GM12872 (cell line): ENCODE measurements around the gene KLK13.
A peak's percentile ranks its signal among the peaks of the same experiment; 100 is the strongest.

ENCODE experiments used
- TF ChIP-seq, protein P1 (sequence below): IDR thresholded peaks from 3 replicates; pipeline ENCODE4 v1.5.1; 2011; ENCODE audit warnings: low read depth, mild to moderate bottlenecking, low read length, moderate library complexity; ENCODE audit not compliant: insufficient read depth

Gene KLK13, protein sequence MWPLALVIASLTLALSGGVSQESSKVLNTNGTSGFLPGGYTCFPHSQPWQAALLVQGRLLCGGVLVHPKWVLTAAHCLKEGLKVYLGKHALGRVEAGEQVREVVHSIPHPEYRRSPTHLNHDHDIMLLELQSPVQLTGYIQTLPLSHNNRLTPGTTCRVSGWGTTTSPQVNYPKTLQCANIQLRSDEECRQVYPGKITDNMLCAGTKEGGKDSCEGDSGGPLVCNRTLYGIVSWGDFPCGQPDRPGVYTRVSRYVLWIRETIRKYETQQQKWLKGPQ

DNA sequence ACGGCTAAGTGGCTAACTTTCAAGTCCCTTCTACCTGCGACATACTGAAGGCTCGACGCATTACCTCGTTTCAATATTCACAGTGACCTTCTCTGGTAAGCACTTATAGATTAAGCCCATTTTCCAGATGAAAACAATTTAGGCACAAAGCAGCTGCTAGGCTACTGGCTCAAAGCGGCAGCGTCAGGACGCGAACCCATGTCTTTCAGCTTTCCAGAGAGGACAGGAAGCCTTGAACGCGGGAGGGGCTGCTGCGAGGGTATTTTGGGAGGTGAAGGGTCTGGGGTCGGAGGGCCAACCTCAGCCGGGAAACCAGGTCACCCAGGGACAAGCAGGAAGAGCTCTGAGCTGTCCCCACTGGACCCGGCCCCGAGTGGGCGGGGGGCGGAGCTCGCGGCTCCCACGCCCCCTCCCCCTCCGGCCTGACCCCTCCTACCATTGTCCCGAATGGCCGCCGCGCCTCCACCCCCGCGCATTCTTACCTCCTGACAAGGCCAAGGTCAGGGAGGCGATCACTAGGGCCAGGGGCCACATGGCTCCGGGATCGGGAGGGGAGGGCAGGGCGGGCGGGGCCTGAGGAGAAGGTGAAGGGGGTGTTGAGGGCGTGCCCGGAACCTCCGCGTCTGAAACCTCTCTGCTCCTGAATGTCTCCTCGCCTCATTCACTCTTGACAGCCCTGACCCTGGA is at the start of gene KLK13:
KLK13 (minus strand) TSS at position 559 of the 687 bp plus-strand sequence; CDS start at position 534, 25 bp downstream.
- TF ChIP-seq, protein P1, sequence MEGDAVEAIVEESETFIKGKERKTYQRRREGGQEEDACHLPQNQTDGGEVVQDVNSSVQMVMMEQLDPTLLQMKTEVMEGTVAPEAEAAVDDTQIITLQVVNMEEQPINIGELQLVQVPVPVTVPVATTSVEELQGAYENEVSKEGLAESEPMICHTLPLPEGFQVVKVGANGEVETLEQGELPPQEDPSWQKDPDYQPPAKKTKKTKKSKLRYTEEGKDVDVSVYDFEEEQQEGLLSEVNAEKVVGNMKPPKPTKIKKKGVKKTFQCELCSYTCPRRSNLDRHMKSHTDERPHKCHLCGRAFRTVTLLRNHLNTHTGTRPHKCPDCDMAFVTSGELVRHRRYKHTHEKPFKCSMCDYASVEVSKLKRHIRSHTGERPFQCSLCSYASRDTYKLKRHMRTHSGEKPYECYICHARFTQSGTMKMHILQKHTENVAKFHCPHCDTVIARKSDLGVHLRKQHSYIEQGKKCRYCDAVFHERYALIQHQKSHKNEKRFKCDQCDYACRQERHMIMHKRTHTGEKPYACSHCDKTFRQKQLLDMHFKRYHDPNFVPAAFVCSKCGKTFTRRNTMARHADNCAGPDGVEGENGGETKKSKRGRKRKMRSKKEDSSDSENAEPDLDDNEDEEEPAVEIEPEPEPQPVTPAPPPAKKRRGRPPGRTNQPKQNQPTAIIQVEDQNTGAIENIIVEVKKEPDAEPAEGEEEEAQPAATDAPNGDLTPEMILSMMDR = no peak

DNA sequence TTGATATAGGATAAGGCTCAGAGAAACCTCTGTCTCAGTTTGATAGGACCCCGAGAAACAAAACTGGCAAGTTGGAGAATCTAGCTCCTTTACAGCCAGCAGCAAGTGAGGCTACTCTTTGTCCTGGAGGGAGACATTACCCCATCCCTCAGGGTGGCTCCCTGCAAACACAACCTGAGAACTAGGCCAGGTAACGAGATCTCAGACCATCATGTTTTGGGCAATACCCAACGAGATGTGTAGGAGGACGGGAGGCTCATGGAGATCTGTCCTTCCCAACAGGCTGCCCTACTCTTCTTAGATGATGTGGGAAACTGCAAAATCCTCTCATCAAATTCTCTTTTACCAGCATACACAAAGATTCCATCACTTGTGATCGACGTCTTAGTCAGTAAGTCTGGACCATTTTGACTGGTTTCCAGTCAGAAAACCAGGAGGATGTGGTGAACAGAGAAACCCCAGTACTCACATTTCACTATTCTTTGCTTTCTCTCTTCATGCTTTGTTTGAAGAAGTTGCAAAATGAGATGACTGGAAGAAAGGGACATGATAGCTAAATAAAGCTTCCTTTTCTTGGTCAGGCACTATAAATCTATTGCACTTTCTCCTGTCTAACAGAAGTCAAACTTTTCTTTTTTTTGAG is 49.3 kb upstream of the KLK13 start:
- TF ChIP-seq, protein P1 = no peak

DNA sequence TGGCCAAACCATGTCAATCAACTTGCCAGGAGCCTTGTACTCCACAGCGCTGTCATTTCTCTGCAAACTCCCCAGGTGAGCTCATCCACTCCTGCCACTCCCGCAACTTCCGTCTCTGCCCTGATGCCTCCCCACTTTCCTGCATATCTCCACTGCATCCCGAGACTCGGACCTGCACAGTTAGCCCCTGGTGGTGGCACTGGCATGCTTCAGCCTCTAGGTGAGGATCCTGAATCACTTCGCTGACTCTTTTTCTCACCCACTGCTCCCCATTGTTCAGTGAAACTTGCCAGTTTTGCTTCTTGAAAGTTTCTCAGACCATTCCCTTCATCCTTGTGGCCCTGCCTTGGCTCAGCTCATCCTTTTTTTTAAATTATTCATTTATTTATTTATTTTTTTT is 46.7 kb upstream of the KLK13 start:
- TF ChIP-seq, protein P1 = peak; percentile 41; the same call in 2 of the 3 replicates

DNA sequence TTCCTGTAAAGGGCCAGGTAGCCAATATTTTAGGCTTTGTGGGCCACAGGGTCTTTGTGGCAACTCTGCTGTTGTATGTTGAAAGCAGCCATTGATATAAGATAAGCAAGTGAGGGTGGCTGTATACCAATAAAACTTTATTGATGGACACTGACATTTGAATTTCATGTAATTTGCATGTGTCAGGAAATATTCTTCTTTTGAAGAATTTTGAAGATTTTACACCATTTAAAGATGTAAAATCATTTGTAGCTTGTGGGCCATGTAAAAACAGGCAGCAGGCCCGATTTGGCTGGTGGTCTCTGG is 45.7 kb upstream of the KLK13 start:
- TF ChIP-seq, protein P1 = no peak

DNA sequence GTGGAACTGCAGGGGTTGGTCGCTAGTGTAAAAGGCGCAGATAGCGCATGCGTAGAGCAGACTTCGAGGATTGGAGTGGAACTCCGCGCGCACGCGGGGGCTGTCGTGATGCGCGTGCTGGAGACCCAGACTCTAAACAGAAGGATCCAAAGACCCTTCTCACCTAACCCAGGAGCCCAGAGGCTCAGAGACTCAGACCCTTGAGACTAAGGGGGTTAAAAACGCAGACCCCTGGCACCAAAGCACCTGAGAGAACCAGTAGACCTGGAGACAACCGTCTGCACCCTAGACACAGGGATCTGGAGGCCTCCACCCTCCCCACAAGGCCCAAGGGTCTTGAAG is 43.9 kb upstream of the KLK13 start:
- TF ChIP-seq, protein P1 = no peak

DNA sequence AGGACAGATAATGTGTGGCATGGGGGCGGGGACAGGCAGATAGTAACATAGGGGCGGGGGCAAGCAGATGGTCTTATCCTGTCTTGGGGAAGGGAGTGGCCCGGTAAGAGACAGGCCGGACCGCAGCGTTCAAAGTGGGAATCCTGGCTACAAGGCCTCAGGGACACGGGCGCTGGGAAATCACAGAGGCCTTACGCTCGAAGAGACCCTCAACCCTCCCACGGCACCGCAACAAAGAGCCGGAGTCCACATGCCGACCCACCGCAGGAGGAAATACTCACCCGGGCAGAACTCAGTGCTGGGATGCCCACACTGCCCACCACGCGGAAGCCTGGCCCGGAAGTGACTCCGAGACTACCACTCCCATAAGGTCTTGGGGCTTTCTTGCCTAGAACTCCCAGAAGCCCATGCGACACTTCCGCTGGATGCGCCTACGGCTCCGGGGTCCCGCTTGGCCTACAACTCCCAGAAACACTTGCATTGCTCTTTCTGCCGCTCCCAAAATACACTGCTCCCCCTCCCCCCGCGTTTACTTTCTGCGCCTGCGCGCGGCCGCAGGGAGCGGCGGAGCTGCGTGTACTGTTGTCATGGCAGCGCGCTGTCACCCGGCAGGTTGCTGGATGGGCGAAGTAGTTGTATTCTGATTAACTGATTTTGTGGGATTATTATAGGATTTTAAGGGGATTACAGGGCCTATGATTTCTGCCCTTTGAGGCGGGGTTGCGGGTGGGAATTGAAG is 43.3 kb upstream of the KLK13 start, which contains the start of gene CTU1:
CTU1 (minus strand) TSS at position 344 of the 739 bp plus-strand sequence. CDS start 3,840 bp downstream, outside the sequence.
- TF ChIP-seq, protein P1 = no peak
